HepG2 (cell line): ENCODE measurements around the gene LRRC43. TPM values are rescaled to one million over a fixed set of nuclear protein-coding genes. Genes with fewer than 3 reads are reported as not detected.

Source experiments
- ATAC-seq: fragments of 200-7000 bp; cut with Tn5 transposase; 3 replicates; pipeline ENCODE4 v1.9.1; 2020; ENCODE audit warnings: mild to moderate bottlenecking, moderate library complexity
- BruUV-seq: library from RNA; stranded (reverse); fragments of 400-500 nt; replicated peaks from 2 replicates; lab custom pipeline; 2021; lab: Mats Ljungman, UMichigan
- CTCF ChIA-PET: fragments of 300-600 bp; formaldehyde crosslinking; extraction: SDS; loops from one replicate; lab custom pipeline; 2021; ENCODE audit warnings: low total read pairs, inconsistent platforms, low intra/inter-chr PET ratio; lab: Yijun Ruan, JAX
- POLR2A ChIA-PET: fragments of 350-600 bp; sonication (Branson Sonifier 250); formaldehyde crosslinking; loops from one replicate; lab custom pipeline; 2020; ENCODE audit warnings: antibody characterized with exemption, inconsistent platforms; lab: Yijun Ruan, JAX
- DNase-seq: peaks from one replicate; pipeline ENCODE4 v3.0.0-alpha.2; 2015; ENCODE audit warnings: low spot score
- FAIRE-seq: peaks from 3 replicates; lab custom pipeline; 2011; peaks lifted over from hg19 to GRCh38; lab: Jason Lieb, UNC
- H2AFZ ChIP-seq: one replicate; pipeline ENCODE4 v1.6.1; 2011; ENCODE audit warnings: low read length, inconsistent platforms
- H3K27ac ChIP-seq: fragments of 300-600 bp; 3 replicates; pipeline ENCODE4 v1.8.0; 2011; ENCODE audit warnings: mixed run types, mild to moderate bottlenecking, mixed read lengths, low read length, inconsistent platforms; ENCODE audit not compliant: insufficient read depth; ENCODE audit errors: extremely low read length
- H3K27me3 ChIP-seq, 2 experiments: fragments of 200-600 bp in 1 of 2; 2 replicates in 1 of 2; 3 replicates in 1 of 2; pipeline versions ENCODE4 v1.6.0 to v1.8.0; 2011; ENCODE audit warnings: low read length in 2 of 2, mild to moderate bottlenecking in 2 of 2, moderate library complexity in 2 of 2, inconsistent platforms in 1 of 2; ENCODE audit not compliant: insufficient read depth in 2 of 2, control insufficient read depth in 1 of 2
- H3K36me3 ChIP-seq, 2 experiments: fragments of 200-600 bp in 1 of 2; replicated peaks in 1 of 2; 2 replicates in 1 of 2; 3 replicates in 1 of 2; pipeline versions ENCODE4 v1.5.1 to v1.8.0; 2011; ENCODE audit warnings: low read length in 2 of 2, inconsistent platforms in 1 of 2; ENCODE audit not compliant: insufficient read depth in 2 of 2, control insufficient read depth in 1 of 2
- H3K4me1 ChIP-seq: 2 replicates; pipeline ENCODE4 v1.5.1; 2012; ENCODE audit warnings: low read length, inconsistent platforms; ENCODE audit not compliant: insufficient read depth
- H3K4me2 ChIP-seq: 2 replicates; pipeline ENCODE4 v1.6.0; 2011; ENCODE audit warnings: low read depth, low read length, inconsistent platforms
- H3K4me3 ChIP-seq, 3 experiments: fragments of 200-600 bp in 1 of 3; sonication (generic), shearing (Covaris generic) in 1 of 3; replicated peaks in 1 of 3; 2 replicates each; pipeline ENCODE4 v1.5.1; 2011 to 2016; ENCODE audit warnings: low read length in 3 of 3, inconsistent platforms in 2 of 3, low read depth in 2 of 3, mild to moderate bottlenecking in 2 of 3, control low read depth in 1 of 3, mixed read lengths in 1 of 3; ENCODE audit not compliant: insufficient read depth in 1 of 3
- H3K79me2 ChIP-seq: one replicate; pipeline ENCODE4 v1.6.1; 2011; ENCODE audit warnings: low read length, inconsistent platforms; ENCODE audit not compliant: insufficient read depth
- H3K9ac ChIP-seq: 2 replicates; pipeline ENCODE4 v1.6.0; 2011; ENCODE audit warnings: mild to moderate bottlenecking, low read depth, low read length, inconsistent platforms; ENCODE audit not compliant: insufficient read depth
- H3K9me3 ChIP-seq: 2 replicates; pipeline ENCODE4 v1.5.1; 2012; ENCODE audit warnings: mild to moderate bottlenecking, low read length
- H4K20me1 ChIP-seq: 2 replicates; pipeline ENCODE4 v1.6.0; 2011; ENCODE audit warnings: inconsistent platforms, mild to moderate bottlenecking, low read length, moderate library complexity; ENCODE audit not compliant: insufficient read depth
- AHR ChIP-seq: IDR thresholded peaks from 2 replicates; pipeline ENCODE4 v1.6.1; 2018; ENCODE audit warnings: missing genetic modification reagents, missing compliant biosample characterization
- FOXP1 ChIP-seq, 2 experiments: fragments of 450-650 bp in 1 of 2; IDR thresholded peaks; 2 replicates each; pipeline ENCODE4 v1.6.1; 2017 to 2018; ENCODE audit warnings: antibody characterized with exemption in 1 of 2
- RORA ChIP-seq: sonication (generic); formaldehyde crosslinking; IDR thresholded peaks from 2 replicates; pipeline ENCODE4 v1.5.0; 2020; ENCODE audit warnings: mild to moderate bottlenecking, missing genetic modification reagents, moderate library complexity
- SSRP1 ChIP-seq: IDR thresholded peaks from 2 replicates; pipeline ENCODE4 v1.6.1; 2016; ENCODE audit warnings: control low read depth
- YY1 ChIP-seq: IDR thresholded peaks from 2 replicates; pipeline ENCODE4 v1.6.1; 2011; ENCODE audit warnings: low read length, low read depth, moderate library complexity, mild to moderate bottlenecking; ENCODE audit not compliant: insufficient read depth, insufficient replicate concordance
- ZBTB42 ChIP-seq: sonication (generic); formaldehyde crosslinking; IDR thresholded peaks from 2 replicates; pipeline ENCODE4 v1.5.0; 2020; ENCODE audit warnings: mild to moderate bottlenecking, missing genetic modification reagents
- ZFX ChIP-seq: sonication (generic); formaldehyde crosslinking; IDR thresholded peaks from 2 replicates; pipeline ENCODE4 v1.4.0; 2020; ENCODE audit warnings: mild to moderate bottlenecking, low read depth, missing genetic modification reagents, moderate library complexity
- ZMYM2 ChIP-seq: sonication (generic); formaldehyde crosslinking; IDR thresholded peaks from 2 replicates; pipeline ENCODE4 v1.8.0; 2022; ENCODE audit warnings: mild to moderate bottlenecking, missing genetic modification reagents
- ZNF232 ChIP-seq: sonication (generic); formaldehyde crosslinking; IDR thresholded peaks from 2 replicates; pipeline ENCODE4 v1.4.0; 2020; ENCODE audit warnings: missing genetic modification reagents, borderline replicate concordance
- WGBS: methylation state at CpG from one replicate; pipeline ENCODE4 v1.1.6; 2017; ENCODE audit warnings: low lambda C conversion rate; 5-methylcytosine and 5-hydroxymethylcytosine counted together
- in situ Hi-C: cut with HindIII; loops from 2 replicates; pipeline ENCODE4 v1.10.0; 2017; ENCODE audit warnings: low pct_unique_long_range_greater_than_20kb; ENCODE audit not compliant: extremely low pct_ligation_motif_present
- intact Hi-C: fragments of 100-400 bp; cut with micrococcal nuclease; formaldehyde crosslinking; loops from one replicate; pipeline ENCODE4 v1.10.0; 2022; ENCODE audit not compliant: unreplicated experiment
- polyA plus RNA-seq, 8 experiments: library from polyadenylated mRNA; depleted of rRNA in 3 of 8; stranded (reverse) in 7 of 8; unstranded in 1 of 8; fragments of >200 nt; fragmentation: Illumina TruSeq in 4 of 8; extraction: Trizol in 4 of 8; gene quantifications; 2 replicates each; pipeline versions ENCODE4 v1.2.1 to v1.2.3, GENCODE V29; 2011 to 2016; ENCODE audit warnings: low read depth in 4 of 8, missing spikeins in 1 of 8, mixed read lengths in 1 of 8; ENCODE audit not compliant: insufficient read depth in 1 of 8
- total RNA-seq, 5 experiments: library from RNA; depleted of rRNA; stranded (reverse); fragments of >200 nt; fragmentation: Illumina TruSeq; extraction: Trizol; gene quantifications; 2 replicates each; pipeline ENCODE4 v1.2.3, GENCODE V29; 2016; ENCODE audit warnings: low read depth in 1 of 5
- TF ChIP-seq, protein P1 (sequence below): sonication (generic); formaldehyde crosslinking; IDR thresholded peaks from 2 replicates; pipeline ENCODE4 v1.5.0; 2020; ENCODE audit warnings: missing genetic modification reagents, mild to moderate bottlenecking, borderline replicate concordance
- TF ChIP-seq, protein P2 (sequence below): sonication (generic); formaldehyde crosslinking; IDR thresholded peaks from 2 replicates; pipeline ENCODE4 v1.4.0; 2020; ENCODE audit warnings: mild to moderate bottlenecking, missing genetic modification reagents
- TF ChIP-seq, protein P3 (sequence below): IDR thresholded peaks from 2 replicates; pipeline ENCODE4 v1.6.1; 2016; ENCODE audit warnings: missing genetic modification reagents, missing compliant biosample characterization
- TF ChIP-seq, protein P4 (sequence below): sonication (generic); formaldehyde crosslinking; IDR thresholded peaks from 2 replicates; pipeline ENCODE4 v1.5.1; 2020; ENCODE audit warnings: mild to moderate bottlenecking, missing genetic modification reagents, moderate library complexity
- TF ChIP-seq, protein P5 (sequence below): sonication (generic); formaldehyde crosslinking; IDR thresholded peaks from 2 replicates; pipeline ENCODE4 v1.4.0; 2020; ENCODE audit warnings: missing genetic modification reagents

The LRRC43 gene
- total and polyA plus RNA-seq, 2 of the 13 experiments (the other 11 are each of a cell fraction or from before 2014, with no cell fraction given), result not detected

DNA sequence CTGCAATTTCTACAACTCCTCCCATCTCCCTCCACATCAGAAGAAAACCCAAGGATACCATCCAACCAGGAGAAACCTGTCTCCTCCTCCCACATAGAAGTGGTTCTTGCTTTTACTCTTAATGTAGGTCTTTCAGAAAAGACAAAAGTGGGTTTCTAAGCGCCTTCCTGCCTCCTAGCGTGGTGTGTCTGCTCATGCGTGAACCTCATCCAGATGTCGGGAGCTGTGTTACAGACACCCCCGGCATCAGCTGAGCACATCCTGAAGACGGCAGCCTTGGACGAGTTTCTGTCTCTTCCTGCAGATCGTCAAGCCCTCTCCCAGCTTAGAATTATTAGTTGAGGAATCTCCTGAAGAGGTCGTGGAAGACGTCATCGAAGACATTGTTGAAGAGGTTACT, 9.5 kb downstream of the LRRC43 start (continued):
- TF ChIP-seq SSRP1 (CRISPR knock-in tag) (no peak), FOXP1 (IDR thresholded peaks at IDR 0.05) (no peak), FOXP1 (CRISPR knock-in tag; IDR thresholded peaks at IDR 0.05) (no peak), ZBTB42 (CRISPR knock-in tag) (no peak), RORA (CRISPR knock-in tag) (no peak), AHR (CRISPR knock-in tag) (no peak), ZFX (CRISPR knock-in tag) (no peak)
- TF ChIP-seq, protein P1, sequence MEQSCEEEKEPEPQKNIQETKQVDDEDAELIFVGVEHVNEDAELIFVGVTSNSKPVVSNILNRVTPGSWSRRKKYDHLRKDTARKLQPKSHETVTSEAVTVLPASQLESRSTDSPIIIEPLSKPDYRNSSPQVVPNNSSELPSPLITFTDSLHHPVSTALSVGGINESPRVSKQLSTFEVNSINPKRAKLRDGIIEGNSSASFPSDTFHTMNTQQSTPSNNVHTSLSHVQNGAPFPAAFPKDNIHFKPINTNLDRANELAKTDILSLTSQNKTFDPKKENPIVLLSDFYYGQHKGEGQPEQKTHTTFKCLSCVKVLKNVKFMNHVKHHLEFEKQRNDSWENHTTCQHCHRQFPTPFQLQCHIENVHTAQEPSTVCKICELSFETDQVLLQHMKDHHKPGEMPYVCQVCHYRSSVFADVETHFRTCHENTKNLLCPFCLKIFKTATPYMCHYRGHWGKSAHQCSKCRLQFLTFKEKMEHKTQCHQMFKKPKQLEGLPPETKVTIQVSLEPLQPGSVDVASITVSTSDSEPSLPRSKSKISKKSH (CRISPR knock-in tag), result no peak
- TF ChIP-seq, protein P2, sequence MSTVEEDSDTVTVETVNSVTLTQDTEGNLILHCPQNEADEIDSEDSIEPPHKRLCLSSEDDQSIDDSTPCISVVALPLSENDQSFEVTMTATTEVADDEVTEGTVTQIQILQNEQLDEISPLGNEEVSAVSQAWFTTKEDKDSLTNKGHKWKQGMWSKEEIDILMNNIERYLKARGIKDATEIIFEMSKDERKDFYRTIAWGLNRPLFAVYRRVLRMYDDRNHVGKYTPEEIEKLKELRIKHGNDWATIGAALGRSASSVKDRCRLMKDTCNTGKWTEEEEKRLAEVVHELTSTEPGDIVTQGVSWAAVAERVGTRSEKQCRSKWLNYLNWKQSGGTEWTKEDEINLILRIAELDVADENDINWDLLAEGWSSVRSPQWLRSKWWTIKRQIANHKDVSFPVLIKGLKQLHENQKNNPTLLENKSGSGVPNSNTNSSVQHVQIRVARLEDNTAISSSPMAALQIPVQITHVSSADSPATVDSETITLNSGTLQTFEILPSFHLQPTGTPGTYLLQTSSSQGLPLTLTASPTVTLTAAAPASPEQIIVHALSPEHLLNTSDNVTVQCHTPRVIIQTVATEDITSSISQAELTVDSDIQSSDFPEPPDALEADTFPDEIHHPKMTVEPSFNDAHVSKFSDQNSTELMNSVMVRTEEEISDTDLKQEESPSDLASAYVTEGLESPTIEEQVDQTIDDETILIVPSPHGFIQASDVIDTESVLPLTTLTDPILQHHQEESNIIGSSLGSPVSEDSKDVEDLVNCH (CRISPR knock-in tag), result no peak
- TF ChIP-seq, protein P3, sequence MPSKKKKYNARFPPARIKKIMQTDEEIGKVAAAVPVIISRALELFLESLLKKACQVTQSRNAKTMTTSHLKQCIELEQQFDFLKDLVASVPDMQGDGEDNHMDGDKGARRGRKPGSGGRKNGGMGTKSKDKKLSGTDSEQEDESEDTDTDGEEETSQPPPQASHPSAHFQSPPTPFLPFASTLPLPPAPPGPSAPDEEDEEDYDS (CRISPR knock-in tag), result no peak

DNA sequence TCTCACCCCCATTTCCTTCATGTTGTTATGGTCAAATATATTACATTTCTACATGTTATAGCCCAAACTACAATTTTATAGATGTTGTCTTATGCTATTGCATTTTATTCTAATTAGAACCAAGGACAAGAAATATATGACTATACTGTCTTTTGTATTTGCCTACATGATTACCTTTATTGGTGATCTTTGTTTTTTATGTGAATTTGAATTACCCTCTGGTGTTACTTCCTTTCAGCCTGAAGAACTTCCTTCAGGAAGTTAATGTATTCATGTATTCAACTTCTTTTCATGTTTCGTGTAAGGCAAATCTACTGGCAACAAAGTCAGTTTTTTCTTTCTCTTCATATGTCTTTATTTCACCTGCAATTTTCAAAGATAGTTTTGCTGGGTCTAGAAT, 11.9 kb downstream of the LRRC43 start:
- TF ChIP-seq YY1, result no peak
- TF ChIP-seq, protein P4, sequence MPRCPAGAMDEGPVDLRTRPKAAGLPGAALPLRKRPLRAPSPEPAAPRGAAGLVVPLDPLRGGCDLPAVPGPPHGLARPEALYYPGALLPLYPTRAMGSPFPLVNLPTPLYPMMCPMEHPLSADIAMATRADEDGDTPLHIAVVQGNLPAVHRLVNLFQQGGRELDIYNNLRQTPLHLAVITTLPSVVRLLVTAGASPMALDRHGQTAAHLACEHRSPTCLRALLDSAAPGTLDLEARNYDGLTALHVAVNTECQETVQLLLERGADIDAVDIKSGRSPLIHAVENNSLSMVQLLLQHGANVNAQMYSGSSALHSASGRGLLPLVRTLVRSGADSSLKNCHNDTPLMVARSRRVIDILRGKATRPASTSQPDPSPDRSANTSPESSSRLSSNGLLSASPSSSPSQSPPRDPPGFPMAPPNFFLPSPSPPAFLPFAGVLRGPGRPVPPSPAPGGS (CRISPR knock-in tag), result no peak
- TF ChIP-seq ZNF232 (CRISPR knock-in tag), result no peak
- no peak for TF ChIP-seq ZMYM2 (CRISPR knock-in tag)
- TF ChIP-seq, protein P5, sequence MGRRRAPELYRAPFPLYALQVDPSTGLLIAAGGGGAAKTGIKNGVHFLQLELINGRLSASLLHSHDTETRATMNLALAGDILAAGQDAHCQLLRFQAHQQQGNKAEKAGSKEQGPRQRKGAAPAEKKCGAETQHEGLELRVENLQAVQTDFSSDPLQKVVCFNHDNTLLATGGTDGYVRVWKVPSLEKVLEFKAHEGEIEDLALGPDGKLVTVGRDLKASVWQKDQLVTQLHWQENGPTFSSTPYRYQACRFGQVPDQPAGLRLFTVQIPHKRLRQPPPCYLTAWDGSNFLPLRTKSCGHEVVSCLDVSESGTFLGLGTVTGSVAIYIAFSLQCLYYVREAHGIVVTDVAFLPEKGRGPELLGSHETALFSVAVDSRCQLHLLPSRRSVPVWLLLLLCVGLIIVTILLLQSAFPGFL (CRISPR knock-in tag), result no peak
- FAIRE-seq (no peak), DNase-seq (no peak), ATAC-seq (no peak)
- Histone ChIP-seq H3K27me3 (peaks cover 6 to 43% of the 10 kb centered on the region in 2 experiments), H3K9ac (no peak overlapping the region), H3K4me3 (no peak overlapping the region), H3K79me2 (no peaks in the 10 kb centered on the region), H3K36me3 (no peaks in the 10 kb centered on the region), H3K9me3 (no peaks in the 10 kb centered on the region), H4K20me1 (no peaks in the 10 kb centered on the region), H3K27ac (no peak overlapping the region), H3K4me1 (peaks cover 39% of the 10 kb centered on the region), H3K4me2 (no peak overlapping the region), H2AFZ (no peak overlapping the region)
- BruUV-seq, result no TSS peak
- 27% methylated on average over 1 of the region's 1 CpG for WGBS
- intact Hi-C loops, result no loop called here
- CTCF ChIA-PET, result no interaction called here
- POLR2A ChIA-PET, result no interaction called here
- in situ Hi-C loops, result loop anchor here (5.0 kb wide), 1 partner anchor 53 kb away; no protein-coding TSS in a partner anchor
